ENCODE measurements around the gene ZFAND3. TPM values are rescaled to one million over a fixed set of nuclear protein-coding genes. Genes with fewer than 3 reads are reported as not detected.

The ZFAND3 gene
- total RNA-seq, 4 donors from 2014 or later: 46.3 to 73.6 (median 49.3) TPM

GRCh38 chr6:37794825-37795224, 24.7 kb upstream of the ZFAND3 start:
- TF ChIP-seq EP300 (IDR thresholded peaks at IDR 0.05) (no peak), CTCF (IDR thresholded peaks at IDR 0.05) (no peak), POLR2AphosphoS5 (IDR thresholded peaks at IDR 0.05) (no peak), POLR2A (IDR thresholded peaks at IDR 0.05) (no peak)
- peaks cover 0 to 13% (median 5%) of the 10 kb centered on the region in 3 donors for H3K4me1 ChIP-seq
- H3K9me3 ChIP-seq: no peaks in the 10 kb centered on the region
- ATAC-seq: no peak
- WGBS, 2 donors (ENCODE audit: low coverage in 1 of 2): 10% methylated on average over 1 of the region's 1 CpG; no CpG with 5 or more reads in 1 of the 2 donors
- H3K27me3 ChIP-seq: no peaks in the 10 kb centered on the region
- no peak overlapping the region for H3K4me3 ChIP-seq
- no peaks in the 10 kb centered on the region for H3K36me3 ChIP-seq
- H3K27ac ChIP-seq: no peak overlapping the region

- Histone ChIP-seq H3K9me3 (no peaks in the 10 kb centered on the region), H3K4me1 (no peaks in the 10 kb centered on the region), H3K27ac (no peak overlapping the region), H3K36me3 (no peaks in the 10 kb centered on the region), H3K27me3 (no peaks in the 10 kb centered on the region), H3K4me3 (no peak overlapping the region)
- TF ChIP-seq EP300 (IDR thresholded peaks at IDR 0.05) (no peak), POLR2AphosphoS5 (IDR thresholded peaks at IDR 0.05) (no peak), POLR2A (IDR thresholded peaks at IDR 0.05) (no peak), CTCF (IDR thresholded peaks at IDR 0.05) (no peak)
- WGBS, 2 donors (ENCODE audit: low coverage in 1 of 2): 80 to 84% methylated on average over 8 to 9 of the region's 11 CpGs
- no peak for ATAC-seq
Measured at GRCh38 chr6:37798436-37799262, 20.9 kb upstream of the ZFAND3 start.

- ATAC-seq: no peak
- H3K27ac ChIP-seq: no peak overlapping the region
Measured at GRCh38 chr6:37799263-37799644, 20.3 kb upstream of the ZFAND3 start.

GRCh38 chr6:37800703-37801604, 18.6 kb upstream of the ZFAND3 start:
- no peak overlapping the region for H3K4me3 ChIP-seq
- no peak for ATAC-seq

More at GRCh38 chr6:37799263-37799644, 20.3 kb upstream of the ZFAND3 start:
- 67 to 100% methylated on average over 1 to 5 of the region's 5 CpGs for WGBS, 2 donors (ENCODE audit: low coverage in 1 of 2)
- H3K4me1 ChIP-seq: no peaks in the 10 kb centered on the region
- H3K36me3 ChIP-seq: no peaks in the 10 kb centered on the region
- no peaks in the 10 kb centered on the region for H3K9me3 ChIP-seq
- H3K4me3 ChIP-seq: no peak overlapping the region
- H3K27me3 ChIP-seq: no peaks in the 10 kb centered on the region
- no peak for TF ChIP-seq POLR2A (IDR thresholded peaks at IDR 0.05)
- TF ChIP-seq EP300 (IDR thresholded peaks at IDR 0.05): no peak
- no peak for TF ChIP-seq POLR2AphosphoS5 (IDR thresholded peaks at IDR 0.05)
- TF ChIP-seq CTCF (IDR thresholded peaks at IDR 0.05): no peak

More at GRCh38 chr6:37800703-37801604, 18.6 kb upstream of the ZFAND3 start:
- WGBS, 2 donors (ENCODE audit: low coverage in 1 of 2): 71 to 76% methylated on average over 7 of the region's 10 CpGs
- no peaks in the 10 kb centered on the region for H3K4me1 ChIP-seq
- H3K9me3 ChIP-seq: no peaks in the 10 kb centered on the region
- H3K36me3 ChIP-seq: no peaks in the 10 kb centered on the region
- no peaks in the 10 kb centered on the region for H3K27me3 ChIP-seq
- TF ChIP-seq EP300 (IDR thresholded peaks at IDR 0.05): no peak
- TF ChIP-seq POLR2A (IDR thresholded peaks at IDR 0.05): no peak
- TF ChIP-seq CTCF (IDR thresholded peaks at IDR 0.05): no peak
- TF ChIP-seq POLR2AphosphoS5 (IDR thresholded peaks at IDR 0.05): no peak
- H3K27ac ChIP-seq: no peak overlapping the region
